ENCODE measurements around the gene CHRNG.
"Not testable (repeated sequence)": the region's sequence is repeated elsewhere in the genome, so short reads cannot be mapped to it uniquely, and the experiment has no call there.

The CHRNG gene

GRCh38 chr2:232528746-232529460 is 10.6 kb upstream of the CHRNG start:
- DNase-seq: no peak

GRCh38 chr2:232529806-232530547 is 9.5 kb upstream of the CHRNG start:
- DNase-seq: no peak

- DNase-seq: no peak
Measured at GRCh38 chr2:232530626-232531260, 8.7 kb upstream of the CHRNG start.

GRCh38 chr2:232532419-232532818 is 7.1 kb upstream of the CHRNG start:
- no peak for DNase-seq

- DNase-seq: not testable (repeated sequence)
Measured at GRCh38 chr2:232532821-232533220, 6.7 kb upstream of the CHRNG start.

GRCh38 chr2:232533944-232534710 is 5.4 kb upstream of the CHRNG start:
- DNase-seq: no peak

GRCh38 chr2:232534940-232535651 is 4.4 kb upstream of the CHRNG start:
- no peak for DNase-seq

- no peak for DNase-seq
Measured at GRCh38 chr2:232535761-232536530, 3.5 kb upstream of the CHRNG start.

GRCh38 chr2:232537079-232537478 is 2.4 kb upstream of the CHRNG start:
- DNase-seq: no peak

GRCh38 chr2:232537499-232537898 is 2.0 kb upstream of the CHRNG start:
- DNase-seq: no peak

- DNase-seq: no peak
Measured at GRCh38 chr2:232538671-232539070, 821 bp upstream of the CHRNG start.

GRCh38 chr2:232540441-232541041 is 1.0 kb downstream of the CHRNG start:
- DNase-seq: no peak

- DNase-seq: no peak
Measured at GRCh38 chr2:232541195-232541960, 1.9 kb downstream of the CHRNG start.

- DNase-seq: no peak
Measured at GRCh38 chr2:232541961-232542714, 2.6 kb downstream of the CHRNG start.

GRCh38 chr2:232542715-232543467 is 3.4 kb downstream of the CHRNG start:
- no peak for DNase-seq

GRCh38 chr2:232543491-232543890 is 4.0 kb downstream of the CHRNG start:
- DNase-seq: no peak

GRCh38 chr2:232543928-232544631 is 4.6 kb downstream of the CHRNG start:
- no peak for DNase-seq

GRCh38 chr2:232544674-232545073 is 5.2 kb downstream of the CHRNG start:
- DNase-seq: no peak
